SJSA1 (cell line): ENCODE results near the gene DHRS9. TPM values are rescaled to one million over a fixed set of nuclear protein-coding genes. Genes with fewer than 3 reads are reported as not detected.

Experiments
- DNase-seq, 2 experiments: peaks; one replicate each; pipeline ENCODE4 v3.0.0-alpha.2; 2015 to 2020; ENCODE audit warnings: low spot score in 2 of 2, low read depth in 1 of 2
- H3K27ac ChIP-seq: fragments of 250-450 bp; sonication (Bioruptor Pico); 2 replicates; pipeline ENCODE4 v1.5.1; 2020; ENCODE audit warnings: mild to moderate bottlenecking, moderate library complexity
- H3K27me3 ChIP-seq: fragments of 250-450 bp; sonication (Bioruptor Pico); replicated peaks from 2 replicates; pipeline ENCODE4 v1.5.1; 2020; ENCODE audit warnings: mild to moderate bottlenecking, moderate library complexity
- H3K36me3 ChIP-seq: fragments of 250-450 bp; sonication (Bioruptor Pico); 2 replicates; pipeline ENCODE4 v1.5.1; 2020; ENCODE audit warnings: mild to moderate bottlenecking
- H3K4me1 ChIP-seq: fragments of 250-450 bp; sonication (Bioruptor Pico); replicated peaks from 2 replicates; pipeline ENCODE4 v1.6.1; 2021; ENCODE audit warnings: mild to moderate bottlenecking
- H3K4me3 ChIP-seq: fragments of 250-450 bp; sonication (Bioruptor Pico); 2 replicates; pipeline ENCODE4 v1.5.1; 2020; ENCODE audit warnings: mild to moderate bottlenecking
- H3K9me3 ChIP-seq: fragments of 250-450 bp; sonication (Bioruptor Pico); replicated peaks from 2 replicates; pipeline ENCODE4 v1.5.1; 2020; ENCODE audit warnings: mild to moderate bottlenecking
- total RNA-seq: library from RNA; depleted of rRNA; stranded (reverse); fragments of >200 nt; shearing (Covaris generic); gene quantifications from 2 replicates; pipeline ENCODE4 v1.2.3, GENCODE V29; 2014; rRNA removed

Gene DHRS9
- total RNA-seq = 0.11 and 0.19 TPM in 2 replicates

- Histone ChIP-seq H3K9me3 (no peaks in the 10 kb centered on the region), H3K36me3 (no peaks in the 10 kb centered on the region), H3K4me3 (no peak within 1 kb of the TSS), H3K27me3 (no peaks in the 10 kb centered on the region), H3K27ac (no peak within 1 kb of the TSS), H3K4me1 (peaks cover 10% of the 10 kb centered on the region)
- peak; percentile 33 to 57 for DNase-seq
Measured at GRCh38 chr2:169069341-169069740, at the start of gene DHRS9. TSS of gene DHRS9 (plus strand) at chr2:169069563. CDS start at chr2:169081582, 12,019 bp downstream.

GRCh38 chr2:169023161-169023560, 46.2 kb upstream of the DHRS9 start:
- Histone ChIP-seq H3K4me1 (peaks cover 5% of the 10 kb centered on the region; the same call in 1 of the 2 replicates), H3K27ac (no peak overlapping the region), H3K9me3 (no peaks in the 10 kb centered on the region), H3K4me3 (no peak overlapping the region), H3K36me3 (no peaks in the 10 kb centered on the region), H3K27me3 (no peaks in the 10 kb centered on the region)
- no peak for DNase-seq

GRCh38 chr2:169026056-169026455, 43.3 kb upstream of the DHRS9 start:
- Histone ChIP-seq H3K4me3 (no peak overlapping the region), H3K36me3 (no peaks in the 10 kb centered on the region), H3K27me3 (no peaks in the 10 kb centered on the region), H3K9me3 (no peaks in the 10 kb centered on the region), H3K27ac (no peak overlapping the region), H3K4me1 (peaks cover 5% of the 10 kb centered on the region; the same call in 1 of the 2 replicates)
- DNase-seq = no peak

- H3K27ac ChIP-seq = no peak overlapping the region
- no peak overlapping the region for H3K4me3 ChIP-seq
- H3K4me1 ChIP-seq = peaks cover 5% of the 10 kb centered on the region; the same call in 1 of the 2 replicates
- no peaks in the 10 kb centered on the region for H3K36me3 ChIP-seq
- no peaks in the 10 kb centered on the region for H3K27me3 ChIP-seq
- no peak for DNase-seq
- no peaks in the 10 kb centered on the region for H3K9me3 ChIP-seq
Measured at GRCh38 chr2:169027234-169027633, 42.1 kb upstream of the DHRS9 start.

- no peak for DNase-seq
- no peak overlapping the region for H3K27ac ChIP-seq
- no peaks in the 10 kb centered on the region for H3K27me3 ChIP-seq
- H3K36me3 ChIP-seq = no peaks in the 10 kb centered on the region
- H3K4me1 ChIP-seq = peaks cover 17% of the 10 kb centered on the region
- H3K9me3 ChIP-seq = no peaks in the 10 kb centered on the region
- no peak overlapping the region for H3K4me3 ChIP-seq
Measured at GRCh38 chr2:169029341-169029740, 40.0 kb upstream of the DHRS9 start.

- no peaks in the 10 kb centered on the region for H3K36me3 ChIP-seq
- H3K4me3 ChIP-seq = no peak within 1 kb of the TSS
Measured at GRCh38 chr2:169031202-169031601, 38.2 kb upstream of the DHRS9 start, which contains the start of gene ABCB11. TSS of gene ABCB11 (minus strand) at chr2:169031324. CDS start at chr2:169018125, 13,199 bp downstream.

GRCh38 chr2:169034256-169034655, 35.1 kb upstream of the DHRS9 start:
- peak; percentile 87 to 89 for DNase-seq
- Histone ChIP-seq H3K27ac (peak overlapping the region; percentile 69), H3K36me3 (no peaks in the 10 kb centered on the region)

More at GRCh38 chr2:169031202-169031601, 38.2 kb upstream of the DHRS9 start, which contains the start of gene ABCB11:
- Histone ChIP-seq H3K27me3 (no peaks in the 10 kb centered on the region), H3K9me3 (no peaks in the 10 kb centered on the region), H3K27ac (no peak within 1 kb of the TSS), H3K4me1 (peaks cover 22% of the 10 kb centered on the region)
- DNase-seq = no peak

GRCh38 chr2:169034984-169035544, 34.3 kb upstream of the DHRS9 start:
- Histone ChIP-seq H3K4me3 (no peak overlapping the region), H3K27ac (peak overlapping the region; percentile 44)
- DNase-seq = no peak

More at GRCh38 chr2:169034256-169034655, 35.1 kb upstream of the DHRS9 start:
- Histone ChIP-seq H3K9me3 (no peaks in the 10 kb centered on the region), H3K4me3 (no peak overlapping the region), H3K4me1 (peaks cover 29% of the 10 kb centered on the region), H3K27me3 (no peaks in the 10 kb centered on the region)

GRCh38 chr2:169035887-169036286, 33.5 kb upstream of the DHRS9 start:
- Histone ChIP-seq H3K4me1 (peaks cover 29% of the 10 kb centered on the region), H3K27me3 (no peaks in the 10 kb centered on the region)
- no peak for DNase-seq

More at GRCh38 chr2:169034984-169035544, 34.3 kb upstream of the DHRS9 start:
- Histone ChIP-seq H3K27me3 (no peaks in the 10 kb centered on the region), H3K9me3 (no peaks in the 10 kb centered on the region), H3K36me3 (no peaks in the 10 kb centered on the region), H3K4me1 (peaks cover 29% of the 10 kb centered on the region)

GRCh38 chr2:169036736-169037440, 32.5 kb upstream of the DHRS9 start:
- Histone ChIP-seq H3K27me3 (no peaks in the 10 kb centered on the region), H3K4me1 (peaks cover 29% of the 10 kb centered on the region), H3K27ac (no peak overlapping the region), H3K4me3 (no peak overlapping the region), H3K9me3 (no peaks in the 10 kb centered on the region), H3K36me3 (no peaks in the 10 kb centered on the region)
- no peak for DNase-seq

More at GRCh38 chr2:169035887-169036286, 33.5 kb upstream of the DHRS9 start:
- H3K9me3 ChIP-seq = no peaks in the 10 kb centered on the region
- H3K4me3 ChIP-seq = no peak overlapping the region
- no peaks in the 10 kb centered on the region for H3K36me3 ChIP-seq
- H3K27ac ChIP-seq = no peak overlapping the region

GRCh38 chr2:169038338-169038757, 31.0 kb upstream of the DHRS9 start:
- Histone ChIP-seq H3K4me1 (peaks cover 27% of the 10 kb centered on the region), H3K27ac (no peak overlapping the region), H3K27me3 (no peaks in the 10 kb centered on the region), H3K36me3 (no peaks in the 10 kb centered on the region), H3K4me3 (no peak overlapping the region), H3K9me3 (peaks cover 6% of the 10 kb centered on the region)
- peak in 1 of 2 experiments; percentile 50 for DNase-seq

GRCh38 chr2:169039702-169040101, 29.7 kb upstream of the DHRS9 start:
- Histone ChIP-seq H3K27me3 (no peaks in the 10 kb centered on the region), H3K27ac (no peak overlapping the region), H3K4me3 (no peak overlapping the region), H3K4me1 (peaks cover 14% of the 10 kb centered on the region), H3K36me3 (no peaks in the 10 kb centered on the region), H3K9me3 (peaks cover 6% of the 10 kb centered on the region)
- DNase-seq = no peak

- H3K27ac ChIP-seq = no peak overlapping the region
- no peaks in the 10 kb centered on the region for H3K27me3 ChIP-seq
- no peaks in the 10 kb centered on the region for H3K36me3 ChIP-seq
- no peak for DNase-seq
- peaks cover 8% of the 10 kb centered on the region for H3K4me1 ChIP-seq
- no peak overlapping the region for H3K4me3 ChIP-seq
- H3K9me3 ChIP-seq = peaks cover 6% of the 10 kb centered on the region
Measured at GRCh38 chr2:169041594-169041993, 27.8 kb upstream of the DHRS9 start.

GRCh38 chr2:169042856-169043255, 26.5 kb upstream of the DHRS9 start:
- peaks cover 6% of the 10 kb centered on the region for H3K9me3 ChIP-seq
- H3K27me3 ChIP-seq = no peaks in the 10 kb centered on the region
- peaks cover 7% of the 10 kb centered on the region for H3K4me1 ChIP-seq
- H3K4me3 ChIP-seq = no peak overlapping the region
- no peak for DNase-seq
- no peaks in the 10 kb centered on the region for H3K36me3 ChIP-seq
- no peak overlapping the region for H3K27ac ChIP-seq
